ENCODE measurements around the gene RANBP9. TPM values are rescaled to one million over a fixed set of nuclear protein-coding genes. Genes with fewer than 3 reads are reported as not detected.

Gene RANBP9
- total RNA-seq, 4 donors from 2014 or later: 44.7 to 93.1 (median 63.3) TPM

DNA sequence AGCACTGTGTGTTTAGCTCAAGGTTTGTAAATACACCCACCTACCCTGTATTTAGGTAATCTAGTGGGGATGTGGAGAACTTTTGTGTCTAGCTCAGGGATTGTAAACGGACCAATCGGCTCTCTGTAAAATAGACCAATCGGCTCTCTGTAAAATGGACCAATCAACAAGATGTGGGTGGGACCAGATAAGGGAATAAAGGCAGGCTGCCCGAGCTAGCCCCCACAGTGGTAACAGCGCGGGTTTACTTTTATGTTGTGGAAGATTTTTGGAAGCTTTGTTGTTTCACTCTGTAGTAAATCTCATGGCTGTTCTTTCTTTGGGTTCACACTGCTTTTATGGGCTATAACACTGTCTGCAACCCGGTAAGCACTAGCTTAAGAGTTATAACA, 32.1 kb upstream of the RANBP9 start:
- no peak overlapping the region for H3K4me3 ChIP-seq
- in situ Hi-C loops (cut with MboI; ENCODE audit: low sequenced_read_pairs in 4 of 4) (no loop called here), intact Hi-C loops (cut with DNase I; ENCODE audit: low total_unique reads) (no loop called here)
- TF ChIP-seq CTCF (IDR thresholded peaks at IDR 0.05 in 4 of 5, conservative IDR thresholded peaks at IDR 0.05 in 1 of 5) (no peak), POLR2A (IDR thresholded peaks at IDR 0.05) (no peak)
- H3K36me3 ChIP-seq: no peaks in the 10 kb centered on the region
- H3K27ac ChIP-seq: no peak overlapping the region
- no peaks in the 10 kb centered on the region for H3K9me3 ChIP-seq
- DNase-seq: no peak
- no peaks in the 10 kb centered on the region for H3K4me1 ChIP-seq
- no peaks in the 10 kb centered on the region for H3K27me3 ChIP-seq
- no peak for ATAC-seq

- no peak for ATAC-seq
Measured at GRCh38 chr6:13742961-13743735, 31.5 kb upstream of the RANBP9 start.

GRCh38 chr6:13741365-13741764, 29.7 kb upstream of the RANBP9 start:
- Histone ChIP-seq H3K27me3 (no peaks in the 10 kb centered on the region), H3K4me3 (no peak overlapping the region), H3K4me1 (no peaks in the 10 kb centered on the region), H3K9me3 (no peaks in the 10 kb centered on the region), H3K27ac (no peak overlapping the region), H3K36me3 (no peaks in the 10 kb centered on the region)
- in situ Hi-C loops (cut with MboI; ENCODE audit: low sequenced_read_pairs in 4 of 4): no loop called here
- no peak for TF ChIP-seq CTCF (IDR thresholded peaks at IDR 0.05 in 4 of 5, conservative IDR thresholded peaks at IDR 0.05 in 1 of 5)
- no peak for TF ChIP-seq POLR2A (IDR thresholded peaks at IDR 0.05)
- intact Hi-C loops (cut with DNase I; ENCODE audit: low total_unique reads): no loop called here
- no peak for ATAC-seq
- no peak for DNase-seq

More at GRCh38 chr6:13742961-13743735, 31.5 kb upstream of the RANBP9 start:
- Histone ChIP-seq H3K4me3 (no peak overlapping the region), H3K9me3 (no peaks in the 10 kb centered on the region), H3K27me3 (no peaks in the 10 kb centered on the region), H3K27ac (no peak overlapping the region), H3K4me1 (no peaks in the 10 kb centered on the region), H3K36me3 (no peaks in the 10 kb centered on the region)
- DNase-seq: no peak
- in situ Hi-C loops (cut with MboI; ENCODE audit: low sequenced_read_pairs in 4 of 4): no loop called here
- TF ChIP-seq POLR2A (IDR thresholded peaks at IDR 0.05) (no peak), CTCF (IDR thresholded peaks at IDR 0.05 in 4 of 5, conservative IDR thresholded peaks at IDR 0.05 in 1 of 5) (no peak)
- intact Hi-C loops (cut with DNase I; ENCODE audit: low total_unique reads): no loop called here

DNA sequence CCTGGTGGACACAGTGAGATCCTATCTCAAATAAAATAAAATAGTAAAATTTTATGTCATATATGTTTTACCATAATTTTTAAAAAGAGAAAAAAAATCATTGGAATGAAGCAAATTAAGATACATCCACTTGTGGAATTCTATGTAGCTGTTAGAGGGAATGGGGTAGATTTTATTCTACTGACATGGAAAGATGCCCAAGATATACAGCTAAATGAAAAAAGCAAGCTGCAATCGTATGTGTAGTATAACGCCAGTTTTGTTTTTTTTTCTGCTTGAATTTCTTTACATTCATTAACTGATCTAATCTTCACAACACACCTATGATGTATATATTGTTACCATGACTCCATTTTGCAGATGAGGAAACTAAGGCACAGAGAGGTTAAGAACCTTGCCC, 23.4 kb upstream of the RANBP9 start:
- intact Hi-C loops (cut with DNase I; ENCODE audit: low total_unique reads) (no loop called here), in situ Hi-C loops (cut with MboI; ENCODE audit: low sequenced_read_pairs in 4 of 4) (no loop called here)
- ATAC-seq (no peak), DNase-seq (no peak)
- Histone ChIP-seq H3K9me3 (no peaks in the 10 kb centered on the region), H3K27me3 (no peaks in the 10 kb centered on the region), H3K4me3 (no peak overlapping the region), H3K4me1 (peaks cover 0 to 13% of the 10 kb centered on the region in 2 donors), H3K27ac (no peak overlapping the region), H3K36me3 (no peaks in the 10 kb centered on the region)
- TF ChIP-seq CTCF (IDR thresholded peaks at IDR 0.05 in 4 of 5, conservative IDR thresholded peaks at IDR 0.05 in 1 of 5) (no peak), POLR2A (IDR thresholded peaks at IDR 0.05) (no peak)

Data from gastrocnemius medialis (tissue), 4 donors.